Right atrium auricular region (tissue), 2 donors: Measurements from ENCODE around the gene LYST. TPM values are rescaled to one million over a fixed set of nuclear protein-coding genes. Genes with fewer than 3 reads are reported as not detected.
A peak's percentile ranks its signal among the peaks of the same experiment; 100 is the strongest.

ENCODE experiments used
- DNase-seq: peaks from one replicate; pipeline ENCODE4 v3.0.0-alpha.2; 2019; ENCODE audit warnings: low spot score
- H3K27ac ChIP-seq, 2 donors: fragments of 200-600 bp; sonication (generic); 1 replicate in 1 of 2; 2 replicates in 1 of 2; pipeline ENCODE4 v1.5.1; 2016 to 2019
- H3K27me3 ChIP-seq, 2 donors: fragments of 200-600 bp; sonication (generic); one replicate each; pipeline versions ENCODE4 v1.5.1 to v1.6.0; 2017 to 2019
- H3K36me3 ChIP-seq: fragments of 200-600 bp; sonication (generic); one replicate; pipeline ENCODE4 v1.5.1; 2016
- H3K4me1 ChIP-seq, 2 donors: fragments of 200-600 bp; sonication (generic); one replicate each; pipeline versions ENCODE4 v1.5.1 to v1.6.0; 2017 to 2019
- H3K4me3 ChIP-seq, 2 donors: fragments of 200-600 bp; sonication (generic); 1 replicate in 1 of 2; 2 replicates in 1 of 2; pipeline ENCODE4 v1.5.1; 2017 to 2019; ENCODE audit warnings: mild to moderate bottlenecking in 1 of 2, moderate library complexity in 1 of 2
- H3K9me3 ChIP-seq, 2 donors: fragments of 200-600 bp; sonication (generic); one replicate each; pipeline ENCODE4 v1.5.1; 2019
- CTCF ChIP-seq, 2 donors: fragments of 200-600 bp; sonication (generic); IDR thresholded peaks; one replicate each; pipeline ENCODE4 v1.5.1; 2019; ENCODE audit warnings: antibody characterized with exemption in 2 of 2
- total RNA-seq, 2 donors: library from RNA; depleted of rRNA; stranded (reverse); fragments of >200 nt; gene quantifications; one replicate each; pipeline ENCODE4 v1.1.0, GENCODE V29; 2016

LYST gene
- total RNA-seq, 2 donors from 2014 or later, result 7.3 to 13.0 TPM

- peaks cover 0 to 4% of the 10 kb centered on the region in 2 donors for H3K4me1 ChIP-seq
- H3K4me3 ChIP-seq, result no peak overlapping the region
- no peak for DNase-seq
- H3K27me3 ChIP-seq, result no peaks in the 10 kb centered on the region
- no peak overlapping the region for H3K27ac ChIP-seq
- TF ChIP-seq CTCF (IDR thresholded peaks at IDR 0.05), result no peak
- H3K36me3 ChIP-seq, result no peaks in the 10 kb centered on the region
- no peaks in the 10 kb centered on the region for H3K9me3 ChIP-seq
These were observed 7.6 kb upstream of the LYST start for GRCh38 chr1:235874261-235874660.

- Histone ChIP-seq H3K9me3 (no peaks in the 10 kb centered on the region), H3K36me3 (no peaks in the 10 kb centered on the region), H3K27me3 (no peaks in the 10 kb centered on the region), H3K4me3 (no peak overlapping the region), H3K4me1 (peaks cover 0 to 4% of the 10 kb centered on the region in 2 donors), H3K27ac (no peak overlapping the region)
- no peak for DNase-seq
- TF ChIP-seq CTCF (IDR thresholded peaks at IDR 0.05), result no peak
These were observed 6.9 kb upstream of the LYST start for GRCh38 chr1:235873571-235873970.

DNA sequence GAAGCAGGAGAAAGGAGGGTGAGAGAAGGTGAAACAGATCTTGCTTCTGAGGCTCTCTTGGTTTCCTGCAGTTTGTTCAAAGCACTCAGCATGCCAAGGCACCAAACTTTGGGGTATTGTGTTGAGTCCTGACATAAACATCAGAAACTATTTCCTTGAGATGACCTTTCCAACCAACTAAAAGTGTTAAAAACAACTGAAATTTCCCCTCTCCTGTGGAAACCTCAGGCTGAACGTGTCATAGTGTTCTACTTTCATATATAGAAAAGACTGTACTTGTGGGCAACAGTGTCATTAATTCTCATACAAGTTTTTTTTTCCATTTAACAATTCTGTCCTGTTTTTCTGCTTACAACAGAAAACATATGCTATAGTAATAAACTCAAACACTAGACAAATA lies 6.3 kb upstream of the LYST start:
- Histone ChIP-seq H3K4me1 (peaks cover 0 to 2% of the 10 kb centered on the region in 2 donors), H3K4me3 (no peak overlapping the region), H3K9me3 (no peaks in the 10 kb centered on the region), H3K27me3 (no peaks in the 10 kb centered on the region), H3K36me3 (no peaks in the 10 kb centered on the region), H3K27ac (no peak overlapping the region)
- no peak for DNase-seq
- TF ChIP-seq CTCF (IDR thresholded peaks at IDR 0.05), result no peak

GRCh38 chr1:235872270-235872669 lies 5.6 kb upstream of the LYST start:
- Histone ChIP-seq H3K27ac (no peak overlapping the region), H3K27me3 (no peaks in the 10 kb centered on the region), H3K36me3 (no peaks in the 10 kb centered on the region), H3K9me3 (no peaks in the 10 kb centered on the region), H3K4me3 (no peak overlapping the region), H3K4me1 (peaks cover 0 to 6% of the 10 kb centered on the region in 2 donors)
- no peak for DNase-seq
- TF ChIP-seq CTCF (IDR thresholded peaks at IDR 0.05), result no peak

DNA sequence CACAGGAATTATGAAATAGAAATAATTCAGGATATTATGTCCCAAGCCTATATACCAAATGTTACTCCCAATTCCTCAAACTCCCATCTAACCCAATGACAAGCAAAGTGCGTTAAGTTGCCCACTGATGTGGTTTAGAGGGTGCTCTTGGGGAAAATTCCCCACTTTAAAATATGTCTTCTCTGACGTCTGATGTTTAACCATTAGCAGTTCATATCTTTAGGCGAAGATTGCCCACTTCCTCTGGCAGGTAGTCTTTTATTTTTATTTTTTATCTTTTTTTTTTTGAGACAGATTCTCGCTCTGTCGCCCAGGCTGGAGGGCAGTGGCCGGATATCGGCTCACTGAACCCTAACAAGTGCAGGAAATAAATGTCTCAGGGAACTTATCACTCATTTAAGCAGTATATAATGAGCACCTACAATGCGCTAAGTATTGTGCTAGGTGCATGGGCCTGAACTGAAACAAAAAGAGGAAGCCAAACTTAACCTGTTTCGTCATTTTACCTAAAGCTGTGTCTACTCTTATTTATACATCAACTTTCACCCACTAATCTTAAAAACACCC lies 1.3 kb upstream of the LYST start:
- H3K36me3 ChIP-seq, result no peaks in the 10 kb centered on the region
- peak overlapping the region; percentile 96 to 98 for H3K27ac ChIP-seq
- peaks cover 0 to 22% of the 10 kb centered on the region in 2 donors for H3K4me1 ChIP-seq
- H3K9me3 ChIP-seq, result no peaks in the 10 kb centered on the region
- no peaks in the 10 kb centered on the region for H3K27me3 ChIP-seq
- no peak for TF ChIP-seq CTCF (IDR thresholded peaks at IDR 0.05)
- no peak for DNase-seq
- H3K4me3 ChIP-seq, result peak overlapping the region in 1 of 2 donors; percentile 96
